HG02870 (cell line): Measurements from ENCODE around the gene OR10G8.

ENCODE experiments used
- ATAC-seq: cut with Tn5 transposase; IDR thresholded peaks from one replicate; pipeline ENCODE4 v1.9.1; 2021; ENCODE audit warnings: mild to moderate bottlenecking, moderate library complexity; ENCODE audit not compliant: unreplicated experiment

OR10G8 gene

DNA sequence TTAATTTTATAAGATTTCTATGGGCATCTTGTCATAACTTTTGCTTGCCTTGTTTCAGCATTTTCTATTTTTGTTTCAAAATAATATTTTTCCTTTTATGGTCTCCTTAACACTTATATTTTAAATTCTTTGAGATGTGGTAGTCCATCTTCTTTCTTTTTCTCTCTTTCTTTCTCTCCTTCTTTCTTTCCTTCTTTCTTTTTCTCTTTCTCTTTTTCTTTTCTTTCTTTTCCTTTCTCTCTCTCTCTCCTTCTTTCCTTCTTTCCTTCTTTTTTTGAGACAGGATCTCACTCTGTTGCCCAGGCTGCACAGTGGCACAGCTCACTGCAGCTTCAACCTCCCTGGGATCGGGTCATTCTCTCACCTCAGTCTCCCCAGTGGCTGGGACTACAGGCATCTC, 50.7 kb downstream of the OR10G8 start:
- no peak for ATAC-seq

- ATAC-seq: no peak
These were observed 52.0 kb downstream of the OR10G8 start for GRCh38 chr11:124078591-124078990.

- ATAC-seq: no peak
These were observed 53.2 kb downstream of the OR10G8 start for GRCh38 chr11:124079631-124080326.
